HCT116 (cell line): Measurements from ENCODE around the gene CDKL5. TPM values are rescaled to one million over a fixed set of nuclear protein-coding genes. Genes with fewer than 3 reads are reported as not detected.

Experiments
- ATAC-seq: fragments of 200-7000 bp; cut with Tn5 transposase; 2 replicates; pipeline ENCODE4 v1.9.1; 2020; ENCODE audit warnings: mild to moderate bottlenecking, moderate library complexity
- BruUV-seq: library from RNA; stranded (reverse); fragments of 400-500 nt; replicated peaks from 2 replicates; lab custom pipeline; 2021; lab: Mats Ljungman, UMichigan
- CTCF ChIA-PET: fragments of 300-600 bp; sonication (Branson Sonifier 250); formaldehyde crosslinking; loops from one replicate; lab custom pipeline; 2021; ENCODE audit warnings: antibody characterized with exemption; lab: Charles Lee
- POLR2A ChIA-PET: fragments of 300-600, 350-600 bp; sonication (Branson Sonifier 250); formaldehyde crosslinking; loops from one replicate; lab custom pipeline; 2021; ENCODE audit warnings: antibody characterized with exemption; lab: Charles Lee
- RAD21 ChIA-PET, 2 experiments: fragments of 300-600 bp; sonication (Branson Sonifier 250); formaldehyde crosslinking; loops; one replicate each; lab custom pipeline; 2023; ENCODE audit warnings: low total read pairs in 2 of 2; ENCODE audit not compliant: uncharacterized antibody in 2 of 2, unreplicated experiment in 2 of 2, low non-redundant PET in 1 of 2; lab: Charles Lee
- DNase-seq: peaks from one replicate; pipeline ENCODE4 v3.0.0-alpha.2; 2010; ENCODE audit warnings: low read depth, low spot score
- H2AFZ ChIP-seq: fragments of 200-600 bp; shearing (Covaris generic), sonication (generic); 2 replicates; pipeline ENCODE4 v1.6.1; 2017; ENCODE audit warnings: low read depth, mixed run types, mixed read lengths, antibody characterized with exemption, low read length; ENCODE audit not compliant: poor library complexity, severe bottlenecking
- H3K27ac ChIP-seq: 2 replicates; pipeline ENCODE4 v1.5.1; 2012; ENCODE audit warnings: low read depth, low read length
- H3K27me3 ChIP-seq: fragments of 200-600 bp; sonication (generic); 2 replicates; pipeline ENCODE4 v1.6.1; 2016; ENCODE audit warnings: mixed run types, low read length, mixed read lengths; ENCODE audit not compliant: insufficient read depth
- H3K36me3 ChIP-seq, 2 experiments: fragments of 200-500 bp in 1 of 2; fragments of 200-600 bp in 1 of 2; sonication (Bioruptor generic) in 1 of 2; sonication (generic) in 1 of 2; 2 replicates each; pipeline versions ENCODE4 v1.5.1 to v1.6.1; 2014 to 2016; ENCODE audit warnings: low read length in 2 of 2, inconsistent platforms in 1 of 2, mixed read lengths in 1 of 2, mixed run types in 1 of 2; ENCODE audit not compliant: insufficient read depth in 2 of 2, control insufficient read depth in 1 of 2
- H3K4me1 ChIP-seq, 2 experiments: fragments of 200-600 bp in 1 of 2; sonication (generic) in 1 of 2; 2 replicates each; pipeline versions ENCODE4 v1.5.1 to v1.6.1; 2012 to 2017; ENCODE audit warnings: low read length in 2 of 2, inconsistent platforms in 1 of 2, mild to moderate bottlenecking in 1 of 2, mixed read lengths in 1 of 2, mixed run types in 1 of 2, moderate library complexity in 1 of 2; ENCODE audit not compliant: insufficient read depth in 2 of 2, control insufficient read depth in 1 of 2
- H3K4me2 ChIP-seq: fragments of 200-600 bp; sonication (generic); 2 replicates; pipeline ENCODE4 v1.6.1; 2017; ENCODE audit warnings: mixed run types, low read length, mixed read lengths
- H3K4me3 ChIP-seq, 2 experiments: fragments of 200-600 bp in 1 of 2; sonication (generic) in 1 of 2; replicated peaks in 1 of 2; 2 replicates each; pipeline ENCODE4 v1.5.1; 2011 to 2016; ENCODE audit warnings: low read length in 2 of 2, control low read depth in 1 of 2, low read depth in 1 of 2, mild to moderate bottlenecking in 1 of 2, mixed read lengths in 1 of 2, mixed run types in 1 of 2
- H3K79me2 ChIP-seq: fragments of 200-600 bp; sonication (generic); 2 replicates; pipeline ENCODE4 v1.6.1; 2017; ENCODE audit warnings: mild to moderate bottlenecking, mixed run types, low read length, moderate library complexity, mixed read lengths; ENCODE audit not compliant: insufficient read depth
- H3K9ac ChIP-seq: fragments of 200-600 bp; sonication (generic); 2 replicates; pipeline ENCODE4 v1.6.1; 2016; ENCODE audit warnings: low read length, mixed read lengths
- H3K9me2 ChIP-seq: fragments of 200-600 bp; sonication (generic), shearing (Covaris generic); 2 replicates; pipeline ENCODE4 v1.6.1; 2017; ENCODE audit warnings: mixed run types, mild to moderate bottlenecking, moderate library complexity; ENCODE audit not compliant: insufficient read depth
- H3K9me3 ChIP-seq, 2 experiments: fragments of 200-500 bp in 1 of 2; fragments of 200-600 bp in 1 of 2; sonication (Bioruptor generic) in 1 of 2; sonication (generic) in 1 of 2; 2 replicates each; pipeline ENCODE4 v1.6.1; 2014 to 2017; ENCODE audit warnings: low read length in 2 of 2, mixed read lengths in 2 of 2, inconsistent platforms in 1 of 2, low read depth in 1 of 2, mild to moderate bottlenecking in 1 of 2, mixed run types in 1 of 2, moderate library complexity in 1 of 2; ENCODE audit not compliant: control insufficient read depth in 1 of 2, insufficient read depth in 1 of 2
- H4K20me1 ChIP-seq: fragments of 200-600 bp; sonication (generic), shearing (Covaris generic); 2 replicates; pipeline ENCODE4 v1.6.1; 2017; ENCODE audit warnings: mixed run types, mild to moderate bottlenecking, moderate library complexity; ENCODE audit not compliant: insufficient read depth
- ATF3 ChIP-seq: IDR thresholded peaks from 2 replicates; pipeline ENCODE4 v1.6.1; 2012
- CEBPB ChIP-seq: IDR thresholded peaks from 2 replicates; pipeline ENCODE4 v1.6.1; 2012; ENCODE audit warnings: low read depth
- EGR1 ChIP-seq: IDR thresholded peaks from 2 replicates; pipeline ENCODE4 v1.6.1; 2012; ENCODE audit warnings: low read depth
- EZH2 ChIP-seq: fragments of 200-600 bp; sonication (generic); IDR thresholded peaks from 2 replicates; pipeline ENCODE4 v1.6.1; 2017; ENCODE audit warnings: antibody characterized with exemption, mixed run types
- EZH2phosphoT487 ChIP-seq: fragments of 200-600 bp; IDR thresholded peaks from 2 replicates; pipeline ENCODE4 v1.6.1; 2018; ENCODE audit warnings: antibody characterized with exemption, borderline replicate concordance
- FOSL1 ChIP-seq: IDR thresholded peaks from 2 replicates; pipeline ENCODE4 v1.6.1; 2012; ENCODE audit warnings: low read depth
- JUND ChIP-seq: IDR thresholded peaks from 2 replicates; pipeline ENCODE4 v1.6.1; 2012
- POLR2A ChIP-seq: IDR thresholded peaks from 2 replicates; pipeline ENCODE4 v1.7.0; 2011; ENCODE audit warnings: borderline replicate concordance; ENCODE audit not compliant: insufficient read depth, insufficient read length; ENCODE audit errors: extremely low read depth
- POLR2AphosphoS5 ChIP-seq: IDR thresholded peaks from 2 replicates; pipeline ENCODE4 v1.6.1; 2011; ENCODE audit warnings: mild to moderate bottlenecking, low read depth, low read length, moderate library complexity
- SIN3A ChIP-seq: IDR thresholded peaks from 2 replicates; pipeline ENCODE4 v1.6.1; 2012; ENCODE audit warnings: low read depth
- SRF ChIP-seq: IDR thresholded peaks from 2 replicates; pipeline ENCODE4 v1.6.1; 2012; ENCODE audit warnings: low read depth
- YY1 ChIP-seq: IDR thresholded peaks from 2 replicates; pipeline ENCODE4 v1.6.1; 2011; ENCODE audit warnings: low read length, low read depth, moderate library complexity, mild to moderate bottlenecking; ENCODE audit not compliant: insufficient replicate concordance; ENCODE audit errors: extremely low read depth
- ZFX ChIP-seq: fragments of 450-650 bp; IDR thresholded peaks from 2 replicates; pipeline ENCODE4 v1.6.1; 2017
- ZNF274 ChIP-seq: fragments of 200-500 bp; sonication (Bioruptor generic); IDR thresholded peaks from 2 replicates; pipeline ENCODE4 v1.6.1; 2014; ENCODE audit warnings: mild to moderate bottlenecking, low read depth, low read length, inconsistent platforms
- intact Hi-C: fragments of 100-400 bp; cut with micrococcal nuclease; formaldehyde crosslinking; loops from 2 replicates; pipeline ENCODE4 v1.10.0; 2022
- total RNA-seq: library from RNA; stranded (reverse); gene quantifications from one replicate; pipeline ENCODE4 v1.2.1, GENCODE V29; 2021; ENCODE audit not compliant: unreplicated experiment
- TF ChIP-seq, protein P1 (sequence below), 3 experiments: fragments of 200-600 bp in 1 of 3; sonication (generic) in 1 of 3; IDR thresholded peaks in 2 of 3; conservative IDR thresholded peaks in 1 of 3; 2 replicates each; pipeline ENCODE4 v1.5.1; 2012 to 2017; ENCODE audit warnings: low read depth in 2 of 3, low read length in 2 of 3, antibody characterized with exemption in 1 of 3, borderline replicate concordance in 1 of 3, control low read depth in 1 of 3, mild to moderate bottlenecking in 1 of 3, mixed read lengths in 1 of 3, mixed run types in 1 of 3, moderate library complexity in 1 of 3; ENCODE audit not compliant: insufficient read depth in 1 of 3
- TF ChIP-seq, protein P2 (sequence below): IDR thresholded peaks from 2 replicates; pipeline ENCODE4 v1.6.1; 2012; ENCODE audit warnings: low read depth

CDKL5 gene
- total RNA-seq, 1 experiment from 2014 or later = 2.5 TPM

DNA sequence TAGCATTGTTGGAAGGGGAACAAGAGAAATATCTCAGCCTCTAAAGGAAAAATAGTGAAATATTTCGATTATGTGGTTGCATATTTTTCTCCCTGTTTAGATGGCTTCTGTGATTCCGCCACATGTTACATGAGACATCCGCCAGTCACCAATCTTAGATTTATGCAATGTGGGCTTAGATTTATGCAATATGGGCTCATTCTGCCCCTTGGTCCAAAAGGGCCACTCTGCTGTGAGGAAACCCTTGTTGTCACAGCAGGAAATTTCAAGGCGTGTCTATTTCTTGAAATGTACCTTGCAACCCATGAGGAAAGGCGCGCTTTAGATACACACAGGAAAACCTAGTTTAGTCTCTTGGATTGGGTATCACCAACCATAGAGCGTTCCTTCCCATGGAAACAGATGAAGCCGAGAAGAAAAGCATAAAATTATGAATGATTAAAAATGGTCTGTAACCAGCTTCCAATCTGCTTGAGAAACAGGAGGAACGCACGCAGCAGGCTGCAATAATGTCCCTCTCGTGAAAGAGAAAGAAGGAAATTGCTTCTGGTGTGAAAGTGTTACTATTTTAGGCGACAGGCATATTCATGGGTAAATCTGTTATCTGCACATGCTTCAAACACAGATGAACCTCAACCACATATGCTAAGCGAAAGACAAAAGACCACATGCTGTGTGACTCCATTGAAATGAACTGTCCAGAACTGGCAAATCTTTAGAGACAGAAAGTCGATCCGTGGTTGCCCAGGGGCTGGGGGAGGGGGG lies 242.8 kb downstream of the CDKL5 start:
- no peaks in the 10 kb centered on the region for H3K9me2 ChIP-seq
- H3K9ac ChIP-seq = no peak overlapping the region
- no peak for TF ChIP-seq SRF
- no peak for TF ChIP-seq POLR2A
- no peak for TF ChIP-seq FOSL1
- TF ChIP-seq ZNF274 = no peak
- no peak for TF ChIP-seq ZFX
- TF ChIP-seq CEBPB = no peak
- TF ChIP-seq JUND = no peak
- TF ChIP-seq, protein P1, sequence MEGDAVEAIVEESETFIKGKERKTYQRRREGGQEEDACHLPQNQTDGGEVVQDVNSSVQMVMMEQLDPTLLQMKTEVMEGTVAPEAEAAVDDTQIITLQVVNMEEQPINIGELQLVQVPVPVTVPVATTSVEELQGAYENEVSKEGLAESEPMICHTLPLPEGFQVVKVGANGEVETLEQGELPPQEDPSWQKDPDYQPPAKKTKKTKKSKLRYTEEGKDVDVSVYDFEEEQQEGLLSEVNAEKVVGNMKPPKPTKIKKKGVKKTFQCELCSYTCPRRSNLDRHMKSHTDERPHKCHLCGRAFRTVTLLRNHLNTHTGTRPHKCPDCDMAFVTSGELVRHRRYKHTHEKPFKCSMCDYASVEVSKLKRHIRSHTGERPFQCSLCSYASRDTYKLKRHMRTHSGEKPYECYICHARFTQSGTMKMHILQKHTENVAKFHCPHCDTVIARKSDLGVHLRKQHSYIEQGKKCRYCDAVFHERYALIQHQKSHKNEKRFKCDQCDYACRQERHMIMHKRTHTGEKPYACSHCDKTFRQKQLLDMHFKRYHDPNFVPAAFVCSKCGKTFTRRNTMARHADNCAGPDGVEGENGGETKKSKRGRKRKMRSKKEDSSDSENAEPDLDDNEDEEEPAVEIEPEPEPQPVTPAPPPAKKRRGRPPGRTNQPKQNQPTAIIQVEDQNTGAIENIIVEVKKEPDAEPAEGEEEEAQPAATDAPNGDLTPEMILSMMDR (IDR thresholded peaks at IDR 0.05 in 2 of 3, conservative IDR thresholded peaks at IDR 0.05 in 1 of 3; ENCODE audit: borderline replicate concordance in 1 of 3, insufficient read depth in 1 of 3, low read depth in 2 of 3, low read length in 2 of 3) = no peak
- no peak for TF ChIP-seq SIN3A
- TF ChIP-seq EGR1 = no peak
- TF ChIP-seq, protein P2, sequence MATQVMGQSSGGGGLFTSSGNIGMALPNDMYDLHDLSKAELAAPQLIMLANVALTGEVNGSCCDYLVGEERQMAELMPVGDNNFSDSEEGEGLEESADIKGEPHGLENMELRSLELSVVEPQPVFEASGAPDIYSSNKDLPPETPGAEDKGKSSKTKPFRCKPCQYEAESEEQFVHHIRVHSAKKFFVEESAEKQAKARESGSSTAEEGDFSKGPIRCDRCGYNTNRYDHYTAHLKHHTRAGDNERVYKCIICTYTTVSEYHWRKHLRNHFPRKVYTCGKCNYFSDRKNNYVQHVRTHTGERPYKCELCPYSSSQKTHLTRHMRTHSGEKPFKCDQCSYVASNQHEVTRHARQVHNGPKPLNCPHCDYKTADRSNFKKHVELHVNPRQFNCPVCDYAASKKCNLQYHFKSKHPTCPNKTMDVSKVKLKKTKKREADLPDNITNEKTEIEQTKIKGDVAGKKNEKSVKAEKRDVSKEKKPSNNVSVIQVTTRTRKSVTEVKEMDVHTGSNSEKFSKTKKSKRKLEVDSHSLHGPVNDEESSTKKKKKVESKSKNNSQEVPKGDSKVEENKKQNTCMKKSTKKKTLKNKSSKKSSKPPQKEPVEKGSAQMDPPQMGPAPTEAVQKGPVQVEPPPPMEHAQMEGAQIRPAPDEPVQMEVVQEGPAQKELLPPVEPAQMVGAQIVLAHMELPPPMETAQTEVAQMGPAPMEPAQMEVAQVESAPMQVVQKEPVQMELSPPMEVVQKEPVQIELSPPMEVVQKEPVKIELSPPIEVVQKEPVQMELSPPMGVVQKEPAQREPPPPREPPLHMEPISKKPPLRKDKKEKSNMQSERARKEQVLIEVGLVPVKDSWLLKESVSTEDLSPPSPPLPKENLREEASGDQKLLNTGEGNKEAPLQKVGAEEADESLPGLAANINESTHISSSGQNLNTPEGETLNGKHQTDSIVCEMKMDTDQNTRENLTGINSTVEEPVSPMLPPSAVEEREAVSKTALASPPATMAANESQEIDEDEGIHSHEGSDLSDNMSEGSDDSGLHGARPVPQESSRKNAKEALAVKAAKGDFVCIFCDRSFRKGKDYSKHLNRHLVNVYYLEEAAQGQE = no peak
- no peak for TF ChIP-seq EZH2phosphoT487
- no peak for TF ChIP-seq EZH2
- TF ChIP-seq ATF3 = no peak
- TF ChIP-seq YY1 = no peak
- TF ChIP-seq POLR2AphosphoS5 = no peak
- no peak overlapping the region for H3K4me2 ChIP-seq
- no peaks in the 10 kb centered on the region for H3K79me2 ChIP-seq
- BruUV-seq = no TSS peak
- intact Hi-C loops = no loop called here
- H3K4me1 ChIP-seq = no peaks in the 10 kb centered on the region
- no peaks in the 10 kb centered on the region for H3K9me3 ChIP-seq
- ATAC-seq (no peak), DNase-seq (no peak)
- H2AFZ ChIP-seq = no peak overlapping the region
- ChIA-PET CTCF (no interaction called here), POLR2A (no interaction called here), RAD21 (no interaction called here)
- H3K36me3 ChIP-seq = no peaks in the 10 kb centered on the region
- no peaks in the 10 kb centered on the region for H4K20me1 ChIP-seq
- no peak overlapping the region for H3K4me3 ChIP-seq
- H3K27me3 ChIP-seq = no peaks in the 10 kb centered on the region
- no peak overlapping the region for H3K27ac ChIP-seq
